HG02759 (cell line): ENCODE results near the gene CDC42SE2.
A peak's percentile ranks its signal among the peaks of the same experiment; 100 is the strongest.
"Not testable (repeated sequence)": the region's sequence is repeated elsewhere in the genome, so short reads cannot be mapped to it uniquely, and the experiment has no call there.

Source experiments
- ATAC-seq: cut with Tn5 transposase; IDR thresholded peaks from one replicate; pipeline ENCODE4 v1.9.1; 2021; ENCODE audit warnings: mild to moderate bottlenecking, moderate library complexity; ENCODE audit not compliant: unreplicated experiment

Gene CDC42SE2

DNA sequence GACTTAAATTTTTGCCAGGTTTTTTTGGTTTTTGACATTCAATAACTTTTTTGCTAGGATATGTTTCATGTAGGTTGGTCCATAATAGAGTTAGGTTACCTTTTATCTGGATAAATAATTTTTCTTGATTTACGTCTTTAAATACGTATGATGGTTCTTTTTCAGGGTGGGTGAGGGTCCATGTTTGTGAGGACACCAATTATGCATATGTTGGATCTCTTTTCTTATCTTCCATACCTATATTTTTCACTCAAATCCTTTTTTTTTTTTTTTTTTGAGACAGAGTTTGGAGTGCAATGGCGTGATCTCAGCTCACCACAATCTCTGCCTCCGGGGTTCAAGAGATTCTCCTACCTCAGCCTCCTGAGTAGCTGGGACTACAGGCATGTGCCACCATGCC is 17.3 kb upstream of the CDC42SE2 start:
- no peak for ATAC-seq

- no peak for ATAC-seq
Measured at GRCh38 chr5:131250751-131251475, 12.9 kb upstream of the CDC42SE2 start.

GRCh38 chr5:131252824-131253171 is 11.1 kb upstream of the CDC42SE2 start:
- ATAC-seq, result peak; percentile 88

DNA sequence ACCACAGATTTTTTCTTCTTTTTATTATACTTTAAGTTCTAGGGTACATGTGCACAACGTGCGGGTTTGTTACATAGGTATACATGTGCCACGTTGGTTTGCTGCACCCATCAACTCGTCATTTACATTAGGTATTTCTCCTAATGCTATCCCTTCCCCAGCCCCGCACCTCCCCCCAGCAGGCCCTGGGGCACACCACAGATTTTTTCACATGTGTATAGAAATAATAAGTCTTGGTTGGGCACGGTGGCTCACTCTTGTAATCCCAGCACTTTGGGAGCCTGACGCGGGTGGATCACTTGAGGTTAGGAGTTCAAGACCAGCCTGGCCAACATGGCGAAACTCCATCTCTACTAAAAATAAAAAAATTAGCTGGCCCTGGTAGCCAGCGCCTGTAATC is 9.8 kb upstream of the CDC42SE2 start:
- not testable (repeated sequence) for ATAC-seq

DNA sequence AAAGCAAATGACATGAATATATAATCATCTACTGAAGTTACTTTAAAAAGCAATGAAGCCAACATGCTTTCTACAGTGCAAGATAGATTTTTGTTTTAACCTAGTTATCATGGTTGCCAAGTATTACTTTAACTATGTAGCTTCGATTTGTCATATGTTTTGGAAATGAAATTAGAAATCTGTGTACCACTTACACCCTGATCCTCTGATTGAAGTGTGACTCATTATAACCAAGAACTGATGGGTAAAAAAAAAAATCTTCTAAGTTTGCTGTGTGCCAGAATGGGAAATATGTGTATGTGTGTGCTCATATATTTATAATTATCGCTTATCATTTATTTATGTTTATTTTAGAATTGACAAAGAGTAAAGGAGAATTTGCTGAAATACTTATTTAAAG is 9.1 kb upstream of the CDC42SE2 start:
- no peak for ATAC-seq

DNA sequence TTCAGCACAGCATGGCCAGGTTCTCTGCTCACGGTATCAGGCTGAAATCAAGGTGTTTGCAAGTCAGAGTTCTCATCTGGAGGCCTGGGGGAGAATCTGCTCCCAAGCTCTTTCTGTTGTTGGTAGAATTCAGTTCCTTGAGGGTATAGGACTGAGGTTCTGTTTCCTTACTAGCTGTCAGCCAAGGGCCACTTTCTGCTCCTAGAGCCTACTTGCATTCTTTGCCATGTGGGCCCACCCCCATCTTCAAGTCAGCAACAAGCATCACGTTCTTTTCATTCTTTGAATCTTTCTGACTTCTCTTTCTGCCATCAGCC is 7.4 kb upstream of the CDC42SE2 start:
- no peak for ATAC-seq

GRCh38 chr5:131258733-131259132 is 5.1 kb upstream of the CDC42SE2 start:
- no peak for ATAC-seq

GRCh38 chr5:131259326-131259725 is 4.5 kb upstream of the CDC42SE2 start:
- no peak for ATAC-seq

DNA sequence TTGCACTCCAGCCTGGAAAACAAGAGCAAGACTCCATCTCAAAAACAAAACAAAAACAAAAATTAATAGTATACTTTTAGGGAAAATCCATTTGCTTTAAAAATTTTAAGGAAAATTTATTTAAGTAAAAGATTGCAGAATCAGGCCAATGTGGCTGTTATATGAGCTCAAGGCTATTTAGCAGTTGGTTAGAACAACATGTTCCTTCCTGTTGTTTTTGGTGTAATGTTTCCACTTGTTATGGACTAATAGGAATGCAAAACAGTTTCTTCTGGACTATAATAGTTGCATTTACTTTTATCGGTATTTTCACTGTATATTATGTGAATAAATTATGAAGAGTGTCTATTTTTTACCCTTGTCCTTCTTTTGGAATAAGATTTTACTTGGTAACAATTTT is 3.0 kb upstream of the CDC42SE2 start:
- ATAC-seq, result no peak

DNA sequence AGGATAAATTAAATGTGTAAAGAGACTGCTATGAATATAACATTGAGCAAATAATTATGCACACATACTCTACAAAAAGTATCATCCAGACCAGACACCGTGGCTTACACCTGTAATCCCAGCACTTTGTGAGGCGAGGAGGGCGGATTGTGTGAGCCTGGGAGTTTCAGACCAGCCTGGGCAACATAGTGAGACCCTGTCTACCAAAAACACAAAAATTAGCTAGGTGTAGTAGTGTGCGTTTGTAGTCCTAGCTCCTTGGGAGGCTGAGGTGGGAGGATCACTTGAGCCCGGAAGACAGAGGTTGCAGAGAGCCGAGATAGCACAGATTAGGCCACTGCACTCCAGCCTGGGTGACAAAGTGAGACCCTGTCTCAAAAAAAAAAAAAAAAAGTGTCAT is 2.4 kb upstream of the CDC42SE2 start:
- no peak for ATAC-seq

- ATAC-seq, result peak; percentile 4
Measured at GRCh38 chr5:131262953-131263541, 806 bp upstream of the CDC42SE2 start.

DNA sequence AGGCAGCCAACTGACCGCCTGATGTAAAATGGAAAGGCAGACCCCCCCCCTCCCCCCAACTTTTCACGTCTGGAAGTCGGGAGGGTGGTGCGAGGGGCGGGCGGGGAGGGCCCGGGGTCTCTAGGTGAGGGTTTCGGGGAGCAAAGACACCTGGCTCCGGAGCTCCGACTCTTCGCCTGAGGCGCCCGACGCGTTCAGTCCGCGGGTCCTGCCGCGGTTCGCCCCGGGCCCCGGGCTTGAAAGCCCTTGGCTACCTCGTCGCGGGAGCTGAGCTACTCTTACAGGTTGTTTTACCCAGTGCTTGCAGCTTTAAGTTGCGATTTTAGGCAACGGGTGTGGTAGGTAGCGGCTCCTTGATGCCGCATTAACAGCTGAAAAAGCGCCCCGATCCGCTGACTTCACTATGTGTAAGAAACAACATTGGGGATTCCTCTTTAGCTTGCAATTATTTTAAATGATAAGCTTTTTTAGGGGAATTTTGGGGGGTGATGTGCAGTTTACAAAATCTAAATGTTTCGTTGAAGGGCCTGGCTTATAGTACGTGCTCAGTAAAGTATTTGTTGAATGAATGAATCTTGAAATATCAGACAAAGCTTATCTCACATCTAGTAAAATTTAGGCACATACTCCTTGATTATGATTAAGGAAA is 722 bp downstream of the CDC42SE2 start:
- ATAC-seq, result peak; percentile 2

GRCh38 chr5:131265311-131265803 is 1.5 kb downstream of the CDC42SE2 start:
- ATAC-seq, result no peak

DNA sequence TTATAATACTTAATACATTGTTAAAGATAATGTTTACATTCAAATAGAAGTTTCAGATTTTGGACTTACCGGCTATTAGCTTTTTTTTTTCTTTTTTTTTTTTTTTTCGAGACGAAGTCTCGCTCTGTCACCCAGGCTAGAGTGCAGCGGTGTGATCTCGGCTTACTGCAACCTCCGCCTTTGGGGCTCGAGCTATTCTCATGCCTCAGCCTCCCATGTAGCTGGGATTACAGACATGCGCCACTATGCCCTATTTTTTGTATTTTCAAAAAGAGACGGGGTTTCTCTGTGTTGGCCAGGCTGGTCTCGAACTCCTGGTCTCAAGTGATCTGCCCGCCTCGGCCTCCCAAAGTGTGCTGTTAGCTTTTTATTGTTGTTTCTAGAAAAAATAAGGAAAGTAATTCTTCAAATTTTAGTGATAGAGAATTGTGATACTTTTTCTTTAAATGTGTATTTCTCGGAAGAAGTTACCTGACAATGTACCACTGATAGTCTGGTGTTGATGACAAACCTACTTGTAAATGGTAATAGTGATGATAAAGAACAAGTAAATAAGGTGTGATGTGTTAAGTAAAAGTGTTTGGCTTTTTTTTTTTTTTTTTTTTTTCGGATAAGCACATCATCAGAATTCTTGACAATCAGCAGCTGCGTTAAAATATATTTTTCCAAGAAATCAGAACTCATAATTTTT is 2.7 kb downstream of the CDC42SE2 start:
- no peak for ATAC-seq

- no peak for ATAC-seq
Measured at GRCh38 chr5:131268758-131269370, 5.0 kb downstream of the CDC42SE2 start.

GRCh38 chr5:131270809-131271208 is 7.0 kb downstream of the CDC42SE2 start:
- ATAC-seq, result no peak

DNA sequence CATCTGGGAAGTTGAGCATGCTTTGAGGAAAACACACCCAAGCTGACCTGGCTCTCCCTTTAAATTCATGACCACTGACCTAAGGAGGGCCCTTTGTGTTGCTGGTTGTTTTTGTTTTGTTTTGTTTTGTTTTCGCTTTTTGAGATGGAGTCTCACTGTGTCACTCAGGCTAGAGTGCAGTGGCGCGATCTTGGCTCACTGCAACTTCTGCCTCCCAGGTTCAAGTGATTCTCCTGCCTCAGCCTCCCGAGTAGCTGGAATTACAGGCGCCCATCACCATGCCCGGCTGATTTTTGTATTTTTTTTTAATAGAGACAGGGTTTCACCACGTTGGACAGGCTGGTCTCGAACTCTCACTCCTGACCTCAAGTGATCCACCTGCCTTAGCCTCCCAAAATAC is 8.0 kb downstream of the CDC42SE2 start:
- ATAC-seq, result not testable (repeated sequence)

DNA sequence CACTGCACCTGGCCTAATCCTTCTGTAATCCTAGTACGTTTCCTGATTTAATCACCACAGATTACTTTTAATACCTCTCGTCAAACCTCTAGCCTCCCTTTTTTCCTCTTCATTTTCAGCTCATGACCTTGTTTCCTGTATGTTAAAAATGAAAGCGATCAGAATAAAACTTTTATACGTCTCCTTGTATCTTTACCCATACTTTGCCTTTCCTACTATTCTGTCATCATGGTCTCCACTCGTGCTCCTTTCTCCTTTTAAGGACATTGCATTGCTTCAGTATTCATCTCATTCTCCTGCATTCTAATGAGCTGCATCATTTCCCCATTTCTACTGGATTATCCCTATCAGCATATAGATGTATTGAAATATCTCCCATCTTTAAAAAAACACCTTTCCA is 8.5 kb downstream of the CDC42SE2 start:
- ATAC-seq, result no peak

- ATAC-seq, result no peak
Measured at GRCh38 chr5:131272724-131273123, 8.9 kb downstream of the CDC42SE2 start.

- ATAC-seq, result no peak
Measured at GRCh38 chr5:131274326-131275063, 10.6 kb downstream of the CDC42SE2 start.

- peak; percentile 32 for ATAC-seq
Measured at GRCh38 chr5:131276072-131276471, 12.2 kb downstream of the CDC42SE2 start.
